Activated T-helper 2 cell treated with anti-CD3 and anti-CD28 coated beads, Interferon-gamma antibody, Interleukin-2, Interleukin-4, amounts not matched to agents 10 μg/mL and 5 μg/mL and 100 μg/mL, durations not matched to agents 14 hours and 24 hours and 36 hours (primary cell): Measurements from ENCODE around the gene MAGED4. TPM values are rescaled to one million over a fixed set of nuclear protein-coding genes. Genes with fewer than 3 reads are reported as not detected.

Experiments
- DNase-seq: peaks from one replicate; pipeline ENCODE4 v3.0.0; 2021; ENCODE audit warnings: low spot score
- H3K27ac Mint-ChIP-seq: one replicate; pipeline ENCODE4 v1.8.0; 2021; ENCODE audit warnings: mixed read lengths
- H3K27me3 Mint-ChIP-seq: one replicate; pipeline ENCODE4 v1.8.0; 2021; ENCODE audit warnings: low read depth, mixed read lengths
- H3K36me3 Mint-ChIP-seq: one replicate; pipeline ENCODE4 v1.8.0; 2021; ENCODE audit warnings: low read depth, mixed read lengths
- H3K4me1 Mint-ChIP-seq: one replicate; pipeline ENCODE4 v1.8.0; 2021; ENCODE audit warnings: low read depth, mixed read lengths
- H3K4me3 Mint-ChIP-seq: one replicate; pipeline ENCODE4 v1.8.0; 2021; ENCODE audit warnings: low read depth, mild to moderate bottlenecking, moderate library complexity, mixed read lengths
- H3K9me3 Mint-ChIP-seq: one replicate; pipeline ENCODE4 v1.8.0; 2021; ENCODE audit warnings: mixed read lengths
- intact Hi-C: fragments of 100-400 bp; cut with micrococcal nuclease; formaldehyde crosslinking; loops from one replicate; pipeline ENCODE4 v1.15.1; 2023
- total RNA-seq: library from RNA; stranded (reverse); gene quantifications from 2 replicates; pipeline ENCODE4 v1.2.3, GENCODE V29; 2022

MAGED4 gene
- total RNA-seq, 1 donor from 2014 or later, result not detected

DNA sequence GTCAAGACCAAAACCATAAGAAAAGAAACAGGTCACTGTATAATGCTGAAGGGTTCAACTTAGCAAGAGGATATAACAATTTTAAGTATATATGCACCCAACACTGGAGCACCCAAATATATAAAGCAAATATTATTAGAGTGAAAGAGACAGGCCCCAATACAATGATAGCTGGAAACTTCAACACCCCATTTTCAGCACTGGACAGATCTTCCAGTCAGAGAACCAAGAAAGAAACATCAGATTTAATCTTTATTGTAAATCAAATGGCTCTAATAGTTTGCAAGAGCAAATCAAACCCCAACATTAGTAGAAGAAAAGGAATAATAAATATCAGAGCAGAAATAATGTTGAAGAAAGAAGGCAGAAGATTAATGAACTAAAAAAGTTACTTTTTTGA is 36.2 kb downstream of the MAGED4 start:
- no peak overlapping the region for H3K4me3 Mint-ChIP-seq
- no peak overlapping the region for H3K27ac Mint-ChIP-seq
- peaks cover 2% of the 10 kb centered on the region for H3K27me3 Mint-ChIP-seq
- H3K4me1 Mint-ChIP-seq, result no peaks in the 10 kb centered on the region
- H3K9me3 Mint-ChIP-seq, result no peaks in the 10 kb centered on the region
- DNase-seq, result no peak
- intact Hi-C loops, result no loop called here
- H3K36me3 Mint-ChIP-seq, result no peaks in the 10 kb centered on the region

Other genes starting within 250 kb of the MAGED4 start
- 0.18 and 0.73 TPM in 2 replicates for gene MAGED4B, start 115.7 kb upstream of the MAGED4 start, total RNA-seq
- not detected in 2 replicates for gene XAGE2, start 184.1 kb downstream of the MAGED4 start, total RNA-seq